SK-N-MC (cell line): Measurements from ENCODE around the gene PRR23A.

Experiments used
- EZH2 ChIP-seq: fragments of 200-600 bp; sonication (generic); IDR thresholded peaks from one replicate; pipeline ENCODE4 v1.6.1; 2017; ENCODE audit warnings: antibody characterized with exemption
- POLR2AphosphoS5 ChIP-seq: IDR thresholded peaks from 2 replicates; pipeline ENCODE4 v1.6.1; 2012; ENCODE audit warnings: mild to moderate bottlenecking, low read depth, low read length, borderline replicate concordance

GRCh38 chr3:139020868-139021234, 14.8 kb upstream of the PRR23A start, which contains the start of gene PRR23B:
- TF ChIP-seq EZH2 (no peak), POLR2AphosphoS5 (no peak)
